G401 (cell line): ENCODE measurements around the gene GRM8. TPM values are rescaled to one million over a fixed set of nuclear protein-coding genes. Genes with fewer than 3 reads are reported as not detected.

Source experiments
- DNase-seq: peaks from one replicate; pipeline ENCODE4 v3.0.0-alpha.2; 2015; ENCODE audit warnings: low spot score
- in situ Hi-C: cut with HindIII; loops from 2 replicates; pipeline ENCODE4 v1.10.0; 2016; ENCODE audit warnings: low sequenced_read_pairs, mixed read lengths
- total RNA-seq: library from RNA; depleted of rRNA; stranded (reverse); fragments of >200 nt; shearing (Covaris generic); gene quantifications from 2 replicates; pipeline ENCODE4 v1.2.3, GENCODE V29; 2014

The GRM8 gene
- total RNA-seq, 1 experiment from 2014 or later, result not detected

DNA sequence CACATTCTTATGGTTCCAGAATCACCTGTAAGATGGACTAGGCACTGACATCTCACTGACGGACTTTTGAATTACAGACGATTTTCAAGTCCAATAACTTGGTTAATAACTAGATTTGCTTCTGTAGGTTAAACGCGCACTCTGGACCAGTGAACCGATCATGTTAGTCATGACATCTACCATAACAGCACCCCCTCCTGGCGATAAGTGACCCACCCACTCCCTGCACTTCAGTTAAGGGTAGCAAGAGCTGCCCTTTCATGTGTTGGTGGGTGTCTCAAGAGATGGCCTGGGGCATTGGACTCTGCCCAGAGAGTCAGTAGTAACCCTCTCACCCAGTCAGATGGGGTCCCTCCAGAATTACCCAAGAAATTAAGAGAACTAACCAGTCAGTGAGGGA, 12.9 kb downstream of the GRM8 start:
- in situ Hi-C loops, result no loop called here
- DNase-seq, result no peak

DNA sequence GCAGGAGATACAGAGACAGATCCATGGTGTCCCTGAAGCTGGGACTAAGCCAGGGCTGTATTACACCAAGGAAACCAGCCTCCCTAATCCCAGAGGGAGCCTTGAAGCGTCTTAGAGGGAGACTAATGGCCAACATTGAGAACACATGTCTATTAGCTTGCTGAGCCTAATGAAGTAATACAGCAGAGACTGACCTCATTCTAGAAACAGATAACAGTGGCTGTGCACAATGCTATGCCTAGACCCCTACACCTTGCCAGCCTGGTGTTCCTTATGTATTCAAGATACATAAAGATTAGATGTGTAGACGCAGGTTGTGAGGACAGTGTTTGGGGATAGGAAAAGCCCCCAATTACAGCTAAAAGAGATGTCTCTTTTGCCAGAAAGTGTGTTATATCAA, 19.1 kb downstream of the GRM8 start:
- no peak for DNase-seq
- in situ Hi-C loops, result no loop called here

DNA sequence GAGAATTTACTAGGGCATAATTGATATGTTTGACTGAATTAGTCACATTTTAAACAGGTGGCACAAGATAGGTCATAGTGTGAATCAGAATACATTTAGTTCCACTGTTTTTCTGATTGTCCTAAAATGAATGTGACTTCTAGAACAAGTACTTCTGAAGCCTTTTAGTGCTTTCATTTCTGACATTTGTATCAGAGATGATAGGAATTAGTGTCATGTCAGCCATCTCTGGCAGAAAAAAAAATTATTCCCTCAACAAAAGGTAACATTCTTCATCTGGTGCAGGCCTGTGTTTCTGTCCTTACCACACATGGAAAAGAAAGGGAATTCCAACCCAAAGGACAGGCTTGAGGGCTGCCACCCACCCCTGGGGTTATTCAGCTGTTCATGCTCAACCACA, 21.3 kb downstream of the GRM8 start:
- in situ Hi-C loops, result no loop called here
- DNase-seq, result no peak

DNA sequence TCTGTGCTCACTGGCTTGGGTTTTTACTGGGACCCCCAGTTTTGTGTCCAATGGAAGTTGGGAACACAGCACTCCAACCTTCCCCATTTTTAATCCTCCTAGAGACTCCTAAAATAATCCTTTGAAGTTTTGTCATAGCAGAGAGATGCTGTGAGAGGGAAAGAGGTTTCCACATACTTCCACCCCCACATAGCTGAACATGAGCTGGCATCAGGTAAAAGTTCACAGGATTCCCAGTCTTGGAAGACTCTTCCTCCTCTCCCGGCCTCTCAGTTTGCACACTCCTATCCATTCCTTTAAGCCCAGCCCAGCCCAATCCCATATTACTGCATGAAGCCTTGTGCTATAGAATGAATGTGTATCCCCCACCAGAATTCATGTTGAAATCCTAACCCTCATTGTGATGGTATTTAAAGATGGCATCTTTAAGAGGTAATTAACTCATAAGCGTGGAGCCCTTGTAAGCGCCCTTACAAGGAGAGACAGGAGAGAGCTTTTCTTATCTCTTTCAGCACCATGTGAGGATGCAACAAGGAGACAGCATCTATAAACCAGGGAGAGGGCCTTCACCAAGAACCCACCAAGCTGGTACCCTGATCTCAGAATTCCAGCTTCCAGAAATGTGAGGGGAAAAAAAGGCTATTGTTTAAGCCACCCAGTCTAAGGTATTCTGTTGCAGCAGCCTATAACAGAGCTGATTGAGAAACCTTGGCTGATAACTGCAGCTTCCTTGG, 22.4 kb downstream of the GRM8 start:
- in situ Hi-C loops, result no loop called here
- DNase-seq, result no peak

DNA sequence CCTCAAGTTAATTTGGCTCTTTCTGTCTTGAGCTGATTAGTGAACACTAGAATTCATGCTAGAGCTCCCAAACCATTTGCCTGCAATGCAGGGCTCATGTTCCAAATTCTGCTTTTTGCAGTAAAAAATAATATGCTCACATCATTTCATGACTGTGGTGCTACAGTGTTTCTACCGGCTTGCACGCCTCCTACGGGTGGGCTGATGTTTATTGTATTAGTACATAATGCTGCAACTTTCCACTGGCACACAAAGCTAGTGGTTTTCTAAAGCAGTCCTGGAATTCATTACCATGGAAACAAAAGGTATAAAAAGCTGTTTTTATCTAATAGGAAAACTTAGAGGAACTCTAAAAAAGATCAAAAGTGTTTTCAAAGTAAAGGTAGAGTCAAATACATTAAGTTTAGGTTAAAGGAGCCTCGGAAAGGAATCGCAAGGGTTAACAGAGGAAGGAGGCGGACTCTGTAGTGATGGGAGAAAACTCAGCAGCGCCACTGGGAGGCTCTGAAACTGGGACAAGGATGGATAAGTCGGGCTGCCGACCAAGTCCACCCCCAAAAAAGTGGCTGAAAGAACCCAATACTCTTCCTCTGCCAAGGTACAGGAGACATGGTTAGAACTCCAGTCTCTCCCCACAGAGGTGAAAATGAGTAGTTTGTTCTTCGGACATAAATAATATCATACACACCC, 25.9 kb downstream of the GRM8 start:
- in situ Hi-C loops, result no loop called here
- no peak for DNase-seq

DNA sequence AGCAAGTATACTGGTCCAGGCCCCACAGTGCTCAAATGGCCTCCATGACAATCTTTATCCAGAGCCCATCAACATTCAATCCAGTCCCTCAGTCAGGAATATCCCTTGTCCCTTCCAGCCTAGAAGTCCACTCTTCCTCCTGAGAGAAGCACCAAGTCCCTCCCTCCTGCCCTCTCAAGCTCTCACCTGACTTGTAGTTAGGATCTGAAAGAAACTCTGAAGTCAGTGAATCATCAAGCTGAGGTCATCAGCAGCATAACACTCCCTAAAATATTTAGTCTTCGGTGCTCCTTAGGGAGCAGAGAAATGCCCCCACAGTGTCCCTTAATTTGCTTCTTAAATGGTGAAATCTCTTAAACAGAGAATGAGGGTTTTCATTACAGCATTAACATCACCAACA, 31.0 kb downstream of the GRM8 start:
- DNase-seq, result no peak
- in situ Hi-C loops, result no loop called here

DNA sequence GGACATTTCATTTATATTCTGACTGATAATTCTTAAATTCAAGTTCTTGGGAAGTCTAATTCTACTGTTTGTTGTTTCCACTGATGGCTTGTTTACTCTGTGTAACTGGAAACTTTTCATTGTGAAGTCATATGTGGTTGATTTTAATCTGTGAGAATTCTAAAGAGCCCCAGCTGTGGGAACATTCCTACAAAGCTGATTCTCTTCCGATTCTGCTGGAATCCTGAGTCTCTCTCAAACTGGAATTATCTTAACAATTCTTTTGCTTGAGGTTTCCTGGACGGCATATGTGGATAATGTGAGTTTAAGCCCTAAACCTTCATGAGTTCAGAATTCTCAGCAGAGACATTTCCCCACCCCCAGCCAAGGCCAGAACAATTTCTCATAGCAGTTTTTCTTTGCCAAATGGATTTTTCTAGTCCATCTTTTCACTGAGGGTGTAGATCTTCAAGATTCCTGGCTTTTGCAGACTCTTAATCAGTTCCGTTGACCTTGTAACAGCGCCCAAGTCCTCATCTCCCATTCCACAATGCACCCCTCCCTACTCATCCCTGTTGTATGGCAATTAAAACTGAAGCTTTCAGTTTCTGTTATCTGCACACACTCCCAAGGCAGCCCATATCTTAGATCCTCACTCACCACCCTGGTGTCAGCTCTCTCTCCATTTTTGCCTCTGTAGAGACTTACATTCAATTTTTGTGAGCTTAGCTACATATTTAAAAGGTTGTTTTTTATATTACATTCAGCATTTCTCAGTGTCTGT, 37.6 kb downstream of the GRM8 start:
- in situ Hi-C loops, result no loop called here
- DNase-seq, result no peak

DNA sequence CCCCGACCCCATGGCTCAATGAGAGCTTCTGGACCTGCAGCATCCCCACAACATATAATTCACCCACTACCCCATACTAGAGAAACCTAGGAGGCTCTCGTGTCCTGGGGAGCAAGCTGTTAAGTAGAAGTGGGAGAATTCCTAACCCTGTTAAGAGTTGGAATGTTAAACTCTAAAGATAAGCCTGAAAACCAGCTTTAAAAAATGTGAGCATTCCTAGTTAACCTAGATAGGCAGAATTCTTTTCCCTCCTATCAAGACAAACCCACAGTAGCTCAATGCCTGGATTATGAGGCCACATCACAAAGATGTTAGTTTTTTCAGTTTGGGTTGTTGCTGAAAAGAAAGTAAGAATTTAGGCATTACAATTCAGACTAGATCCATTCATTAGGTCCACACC, 42.9 kb downstream of the GRM8 start:
- in situ Hi-C loops, result no loop called here

DNA sequence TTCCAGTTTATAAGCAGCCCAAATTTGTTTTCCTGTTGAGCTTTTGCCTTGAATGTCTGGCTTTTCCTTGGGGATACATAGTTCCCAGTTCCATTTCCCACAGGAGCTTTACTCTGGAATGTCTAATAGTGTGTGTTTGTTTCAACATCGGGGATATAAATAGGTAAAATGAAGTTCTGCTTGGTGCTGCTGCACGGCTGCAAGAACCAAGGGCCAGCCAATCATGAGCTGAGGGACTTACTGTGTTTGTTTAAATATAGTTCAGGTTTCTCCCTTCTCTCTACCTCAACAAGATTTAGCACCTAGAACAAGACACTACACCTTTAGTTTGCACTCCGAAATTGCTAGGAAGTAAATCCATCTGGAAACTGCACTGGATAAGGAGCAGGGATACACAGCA, 43.9 kb downstream of the GRM8 start:
- DNase-seq, result no peak
- in situ Hi-C loops, result no loop called here

More for the DNA sequence above, 42.9 kb downstream of the GRM8 start:
- DNase-seq, result no peak

DNA sequence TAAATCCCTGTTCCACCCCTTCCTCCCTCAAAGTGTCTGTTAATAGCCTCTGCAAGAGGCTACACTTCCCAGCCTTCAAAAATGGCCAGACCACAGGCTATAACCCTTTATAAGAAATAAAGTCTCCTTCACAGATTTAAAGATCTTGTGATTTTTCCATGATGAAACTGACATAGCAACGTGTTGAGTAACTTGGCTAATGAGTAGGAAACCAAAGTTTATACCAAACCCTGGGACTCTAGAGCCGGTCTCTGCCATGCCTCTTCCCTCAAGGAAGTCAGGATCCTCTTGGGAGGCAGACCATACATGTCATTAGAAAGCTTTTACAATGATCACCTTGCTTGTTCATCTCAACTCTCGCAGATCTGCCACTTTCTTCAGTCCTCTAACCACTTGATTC, 44.4 kb downstream of the GRM8 start:
- in situ Hi-C loops, result no loop called here
- no peak for DNase-seq

DNA sequence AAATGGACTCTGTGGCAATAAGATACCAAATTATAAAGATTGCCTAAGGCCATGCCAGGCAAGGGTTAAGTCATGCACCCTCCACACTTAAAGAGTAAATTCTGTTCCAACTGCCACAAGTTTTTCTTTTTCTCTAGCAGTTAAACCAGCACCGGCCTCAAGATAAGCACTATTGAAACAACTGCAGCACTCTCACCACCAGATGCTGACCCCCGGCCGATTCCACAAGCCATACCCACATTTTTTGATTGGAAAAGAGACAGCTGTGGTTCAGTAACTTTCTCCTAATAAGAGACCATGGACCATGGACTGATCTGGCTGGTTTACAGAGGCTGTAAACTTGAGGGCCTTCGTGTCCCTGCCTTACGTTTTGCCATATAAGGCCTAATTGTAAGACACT, 44.9 kb downstream of the GRM8 start:
- in situ Hi-C loops, result no loop called here
- DNase-seq, result no peak

DNA sequence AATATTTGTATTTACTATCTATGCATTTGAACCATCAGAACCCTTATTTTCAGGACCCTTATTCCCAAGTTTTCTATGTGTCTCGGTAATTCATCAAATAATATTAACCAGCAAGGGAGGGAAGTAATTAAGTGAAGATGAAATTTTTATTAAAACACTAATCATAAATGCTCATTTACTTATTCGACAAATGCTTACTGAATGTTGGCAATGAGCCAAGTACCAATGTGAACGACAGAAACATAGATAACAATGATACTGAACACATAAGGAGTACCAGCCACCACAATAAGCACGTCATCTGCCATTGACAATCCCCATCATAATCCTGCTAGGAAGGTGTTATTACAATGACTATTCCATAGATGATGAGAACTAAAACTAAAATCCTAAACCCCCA, 45.5 kb downstream of the GRM8 start:
- in situ Hi-C loops, result no loop called here
- no peak for DNase-seq

DNA sequence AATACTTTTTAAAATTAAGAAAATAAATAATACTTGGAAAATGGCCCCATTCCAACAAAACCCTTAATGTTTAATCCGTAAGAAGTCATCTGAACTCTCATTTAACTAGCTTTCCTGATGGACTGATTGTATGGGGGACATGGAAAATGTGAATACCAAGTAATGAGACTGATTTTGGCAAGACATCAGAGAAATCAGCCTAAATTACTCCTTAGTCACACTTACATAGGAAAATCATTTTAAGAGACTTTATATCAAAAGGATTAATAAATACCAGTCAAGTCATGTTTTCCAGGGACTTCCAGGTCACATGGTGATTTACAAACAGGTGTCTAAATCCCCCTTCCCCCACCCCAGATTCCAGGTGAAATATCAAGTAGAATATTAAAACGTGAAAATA, 58.2 kb downstream of the GRM8 start:
- in situ Hi-C loops, result no loop called here
- no peak for DNase-seq

DNA sequence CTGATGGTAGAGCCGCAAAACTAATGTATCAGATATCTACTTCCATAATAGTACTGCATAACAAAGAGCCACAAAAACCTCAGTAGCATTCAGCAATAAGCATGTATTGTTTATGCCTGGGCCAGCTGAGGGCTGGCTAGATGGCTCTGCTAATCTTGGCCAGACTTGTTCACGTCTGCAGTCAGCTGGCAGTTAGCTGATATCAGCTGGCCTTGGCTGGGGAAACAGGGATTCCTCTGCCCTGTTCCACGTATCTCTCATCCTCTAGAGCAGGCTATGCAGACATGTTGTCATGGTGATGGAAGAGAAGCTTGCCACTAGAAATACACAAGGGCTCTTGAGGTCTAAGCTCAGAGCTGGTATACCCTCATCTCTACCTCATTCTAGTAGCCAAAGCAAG, 62.9 kb downstream of the GRM8 start:
- DNase-seq, result no peak
- in situ Hi-C loops, result no loop called here

DNA sequence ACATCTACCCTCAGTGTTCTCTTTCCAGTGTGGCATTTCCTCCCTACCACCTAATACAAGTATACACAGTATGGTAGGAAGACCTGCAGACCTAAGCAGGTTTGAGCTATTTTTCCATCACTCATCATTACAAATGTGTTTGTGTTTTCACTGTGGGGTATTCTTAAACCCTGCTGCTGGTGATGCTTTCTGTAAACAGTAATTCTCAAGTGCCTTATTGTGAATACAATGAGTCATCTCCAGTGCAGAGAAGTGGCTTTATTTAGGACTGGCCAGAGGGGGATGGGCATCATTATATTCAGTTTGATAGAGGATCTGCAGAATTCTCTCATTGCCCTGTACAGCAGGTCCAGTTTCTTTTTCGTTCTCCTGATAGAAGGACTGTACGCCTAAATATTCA, 63.7 kb downstream of the GRM8 start:
- no peak for DNase-seq
- in situ Hi-C loops, result no loop called here

DNA sequence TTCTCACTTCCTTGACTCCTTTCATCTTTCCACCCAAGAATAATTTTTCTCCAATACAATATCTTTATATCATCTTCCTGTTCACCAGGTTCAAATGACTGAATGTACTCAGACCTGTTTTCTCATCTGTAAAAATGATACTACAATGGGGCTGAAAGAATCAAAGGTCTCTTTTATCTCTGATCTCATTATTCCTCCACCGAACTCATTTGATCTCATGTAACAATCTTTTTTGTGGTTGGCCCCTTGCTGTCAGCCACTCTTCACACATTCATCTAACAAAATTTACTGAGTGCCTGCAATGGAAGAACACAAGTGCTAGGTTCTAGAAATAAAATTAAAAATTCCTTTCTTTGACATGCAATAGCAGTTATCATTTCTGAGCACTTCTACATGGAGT, 65.0 kb downstream of the GRM8 start:
- DNase-seq, result no peak
- in situ Hi-C loops, result no loop called here

DNA sequence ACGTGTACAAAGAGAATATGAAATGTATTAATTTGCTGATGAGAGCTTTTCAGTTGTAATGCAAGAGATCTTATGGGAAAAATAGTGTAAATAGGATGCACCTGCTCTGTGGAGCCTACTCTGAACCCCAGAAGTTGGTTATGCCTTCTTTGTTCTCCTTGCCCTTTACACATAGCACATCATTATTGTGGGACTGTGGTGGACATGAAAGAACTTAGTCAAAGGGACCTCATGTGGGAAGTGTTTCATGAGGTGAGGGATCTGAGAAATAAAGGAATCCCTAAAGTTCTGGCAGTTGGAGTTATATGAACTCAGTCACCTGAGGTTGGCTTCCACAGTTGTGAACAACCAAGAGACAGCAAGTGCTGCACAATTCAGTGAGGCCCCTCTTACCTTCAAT, 66.1 kb downstream of the GRM8 start:
- in situ Hi-C loops, result no loop called here

DNA sequence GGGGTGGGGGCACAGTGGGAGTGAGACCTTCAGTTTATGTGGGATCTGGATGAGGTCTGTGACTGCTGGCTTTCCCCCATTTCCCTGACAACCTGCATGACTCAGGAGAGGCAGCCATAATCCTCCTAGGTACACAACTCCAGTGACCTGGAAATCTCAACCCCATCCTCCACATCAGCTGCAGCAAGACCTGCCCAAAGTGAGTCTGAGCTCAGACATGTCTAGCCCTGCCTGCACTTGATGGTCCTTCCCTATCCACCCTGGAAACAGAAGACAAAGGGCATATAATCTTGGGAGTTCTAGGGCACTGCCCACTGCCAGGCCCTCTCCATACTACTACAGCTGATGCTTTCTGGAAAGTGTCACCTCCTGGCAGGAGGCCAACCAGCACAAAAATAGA, 75.6 kb downstream of the GRM8 start:
- DNase-seq, result no peak
- in situ Hi-C loops, result no loop called here

More for the DNA sequence above, 66.1 kb downstream of the GRM8 start:
- no peak for DNase-seq

DNA sequence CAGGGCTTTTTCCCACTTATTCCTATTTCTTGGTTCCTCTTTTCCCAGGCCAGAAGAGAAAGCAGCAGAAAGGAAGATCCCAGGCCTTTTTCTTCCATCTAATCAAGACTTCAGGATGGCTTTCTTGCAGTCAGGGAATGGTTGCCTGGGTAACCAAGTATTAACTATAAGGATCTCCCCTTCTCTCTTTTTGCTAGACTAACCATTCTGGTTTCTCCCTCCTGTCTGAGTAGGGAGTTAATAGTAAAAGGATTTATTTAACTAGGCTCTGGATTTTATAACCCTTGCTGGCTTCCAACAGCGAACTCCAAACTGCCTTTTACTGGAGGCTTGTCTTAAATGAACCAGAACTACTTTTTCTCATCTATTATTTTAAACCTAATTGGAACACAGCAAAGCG, 90.4 kb downstream of the GRM8 start:
- DNase-seq, result no peak
- in situ Hi-C loops, result no loop called here

DNA sequence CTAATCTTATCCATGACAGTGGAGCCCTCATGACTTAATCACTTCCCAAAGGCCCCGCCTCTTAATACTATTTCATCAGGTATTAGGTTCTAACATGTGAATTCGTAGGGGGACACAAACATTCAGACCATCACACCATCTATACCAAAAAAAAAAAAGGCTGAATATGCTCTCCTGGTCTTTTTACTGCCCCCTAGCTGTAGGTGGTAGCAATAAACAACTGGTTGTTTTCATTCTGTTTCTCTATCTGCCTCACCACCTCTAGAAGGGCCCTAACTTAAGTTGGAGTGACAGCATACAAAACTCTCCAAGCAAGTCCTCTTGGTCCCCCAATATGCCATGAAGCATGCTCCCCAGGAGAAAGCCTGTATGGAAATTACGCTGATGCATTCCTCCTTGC, 94.1 kb downstream of the GRM8 start:
- no peak for DNase-seq

More for the DNA sequence above, 94.1 kb downstream of the GRM8 start:
- in situ Hi-C loops, result no loop called here
